ENCODE data around the gene ANLN. TPM values are rescaled to one million over a fixed set of nuclear protein-coding genes. Genes with fewer than 3 reads are reported as not detected.

Gene ANLN
- total RNA-seq, 4 donors from 2014 or later = 5.0 to 43.7 (median 11.2) TPM

DNA sequence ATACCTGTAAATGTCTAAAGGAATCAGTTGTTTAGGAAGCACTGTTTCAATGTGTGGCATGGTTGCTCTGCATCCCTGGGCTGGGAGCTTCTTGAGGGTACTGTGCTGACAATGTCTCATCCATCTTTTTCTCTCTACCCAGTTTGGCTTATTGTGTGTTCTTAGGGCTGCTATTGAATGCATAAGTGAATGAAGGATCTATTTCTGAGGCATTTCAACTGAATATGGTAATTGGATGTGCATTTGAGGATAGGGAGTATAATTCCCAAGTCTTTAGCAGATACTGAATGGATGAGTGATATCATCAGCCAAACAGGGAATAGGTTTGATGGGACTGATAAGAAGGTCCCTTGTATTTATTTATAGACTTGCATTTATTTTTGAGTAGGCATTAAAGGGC lies 64.1 kb downstream of the ANLN start:
- no peaks in the 10 kb centered on the region for H3K36me3 ChIP-seq
- no peak overlapping the region for H3K27ac ChIP-seq
- no peaks in the 10 kb centered on the region for H3K4me1 ChIP-seq
- H3K27me3 ChIP-seq = no peaks in the 10 kb centered on the region
- H3K4me3 ChIP-seq = no peak overlapping the region
- H3K9me3 ChIP-seq = no peaks in the 10 kb centered on the region
- TF ChIP-seq POLR2A (IDR thresholded peaks at IDR 0.05) = no peak
- TF ChIP-seq, protein P1, sequence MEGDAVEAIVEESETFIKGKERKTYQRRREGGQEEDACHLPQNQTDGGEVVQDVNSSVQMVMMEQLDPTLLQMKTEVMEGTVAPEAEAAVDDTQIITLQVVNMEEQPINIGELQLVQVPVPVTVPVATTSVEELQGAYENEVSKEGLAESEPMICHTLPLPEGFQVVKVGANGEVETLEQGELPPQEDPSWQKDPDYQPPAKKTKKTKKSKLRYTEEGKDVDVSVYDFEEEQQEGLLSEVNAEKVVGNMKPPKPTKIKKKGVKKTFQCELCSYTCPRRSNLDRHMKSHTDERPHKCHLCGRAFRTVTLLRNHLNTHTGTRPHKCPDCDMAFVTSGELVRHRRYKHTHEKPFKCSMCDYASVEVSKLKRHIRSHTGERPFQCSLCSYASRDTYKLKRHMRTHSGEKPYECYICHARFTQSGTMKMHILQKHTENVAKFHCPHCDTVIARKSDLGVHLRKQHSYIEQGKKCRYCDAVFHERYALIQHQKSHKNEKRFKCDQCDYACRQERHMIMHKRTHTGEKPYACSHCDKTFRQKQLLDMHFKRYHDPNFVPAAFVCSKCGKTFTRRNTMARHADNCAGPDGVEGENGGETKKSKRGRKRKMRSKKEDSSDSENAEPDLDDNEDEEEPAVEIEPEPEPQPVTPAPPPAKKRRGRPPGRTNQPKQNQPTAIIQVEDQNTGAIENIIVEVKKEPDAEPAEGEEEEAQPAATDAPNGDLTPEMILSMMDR (IDR thresholded peaks at IDR 0.05) = no peak
- no peak for DNase-seq

DNA sequence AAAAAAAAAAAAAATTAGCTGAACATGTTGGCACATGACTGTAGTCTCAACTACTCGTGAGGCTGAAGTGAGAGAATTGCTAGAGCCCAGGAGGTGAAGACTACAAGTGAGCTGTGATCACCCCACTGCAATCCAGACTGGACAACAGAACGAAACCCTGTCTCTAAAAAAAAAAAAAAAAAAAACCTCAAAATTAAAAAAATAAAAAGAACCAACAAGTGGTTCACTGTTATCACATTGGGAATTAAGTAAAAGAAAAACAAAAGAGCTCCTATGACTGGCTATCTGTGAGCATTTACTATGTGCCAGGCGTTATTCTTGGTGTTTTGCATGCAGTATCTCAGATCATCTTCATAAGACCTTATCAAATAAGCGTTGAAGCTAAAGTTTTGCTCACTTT lies 66.0 kb downstream of the ANLN start:
- TF ChIP-seq POLR2A (IDR thresholded peaks at IDR 0.05) = no peak
- TF ChIP-seq, protein P1 (IDR thresholded peaks at IDR 0.05) = no peak
- H3K9me3 ChIP-seq = no peaks in the 10 kb centered on the region
- DNase-seq = no peak
- no peak overlapping the region for H3K4me3 ChIP-seq
- H3K27me3 ChIP-seq = no peaks in the 10 kb centered on the region
- no peaks in the 10 kb centered on the region for H3K36me3 ChIP-seq
- no peak overlapping the region for H3K27ac ChIP-seq
- H3K4me1 ChIP-seq = no peaks in the 10 kb centered on the region

DNA sequence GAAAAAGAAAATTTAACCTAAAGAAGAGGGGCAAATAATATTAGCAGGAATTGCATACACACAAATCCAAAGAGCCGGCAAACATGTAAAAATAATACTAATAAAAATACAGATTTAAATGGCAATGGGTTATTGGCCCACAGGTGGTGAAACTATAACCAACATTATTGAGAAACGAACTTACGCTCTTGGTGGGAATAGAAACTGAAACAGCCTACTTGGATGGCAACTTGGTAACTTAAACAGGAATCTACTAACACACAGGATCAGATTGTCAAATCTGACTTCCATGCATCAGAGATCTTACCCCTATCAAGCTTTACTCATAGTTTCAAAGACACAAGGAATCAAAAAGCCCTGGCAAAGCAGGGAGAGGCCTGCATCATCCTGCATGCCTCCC lies 66.5 kb downstream of the ANLN start:
- TF ChIP-seq POLR2A (IDR thresholded peaks at IDR 0.05) = no peak
- TF ChIP-seq, protein P1 (IDR thresholded peaks at IDR 0.05) = no peak
- no peaks in the 10 kb centered on the region for H3K36me3 ChIP-seq
- no peak for DNase-seq
- H3K4me1 ChIP-seq = no peaks in the 10 kb centered on the region
- H3K4me3 ChIP-seq = no peak overlapping the region
- H3K9me3 ChIP-seq = no peaks in the 10 kb centered on the region
- H3K27ac ChIP-seq = no peak overlapping the region
- H3K27me3 ChIP-seq = no peaks in the 10 kb centered on the region

DNA sequence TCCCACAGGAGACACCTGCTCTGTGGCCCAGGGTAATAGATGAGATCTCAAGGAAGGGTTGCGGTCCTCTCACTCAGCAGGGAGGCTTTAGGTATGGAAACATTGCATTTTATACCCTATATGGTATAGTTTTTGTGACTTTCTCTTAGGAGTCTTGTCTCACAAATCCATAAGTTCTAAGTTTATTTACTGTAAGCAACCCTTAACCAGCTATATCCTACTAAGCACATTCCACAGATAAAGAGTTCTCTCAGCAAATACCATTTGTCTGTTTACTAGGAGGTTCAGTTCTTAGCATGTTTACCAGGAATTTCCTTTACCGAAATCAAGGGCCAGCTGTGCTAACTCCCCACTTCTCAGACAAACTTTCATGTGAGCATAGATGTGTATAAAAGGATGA lies 66.9 kb downstream of the ANLN start:
- H3K36me3 ChIP-seq = no peaks in the 10 kb centered on the region
- no peak overlapping the region for H3K27ac ChIP-seq
- TF ChIP-seq POLR2A (IDR thresholded peaks at IDR 0.05) = no peak
- TF ChIP-seq, protein P1 (IDR thresholded peaks at IDR 0.05) = no peak
- no peaks in the 10 kb centered on the region for H3K4me1 ChIP-seq
- H3K9me3 ChIP-seq = no peaks in the 10 kb centered on the region
- H3K4me3 ChIP-seq = no peak overlapping the region
- H3K27me3 ChIP-seq = no peaks in the 10 kb centered on the region
- no peak for DNase-seq

DNA sequence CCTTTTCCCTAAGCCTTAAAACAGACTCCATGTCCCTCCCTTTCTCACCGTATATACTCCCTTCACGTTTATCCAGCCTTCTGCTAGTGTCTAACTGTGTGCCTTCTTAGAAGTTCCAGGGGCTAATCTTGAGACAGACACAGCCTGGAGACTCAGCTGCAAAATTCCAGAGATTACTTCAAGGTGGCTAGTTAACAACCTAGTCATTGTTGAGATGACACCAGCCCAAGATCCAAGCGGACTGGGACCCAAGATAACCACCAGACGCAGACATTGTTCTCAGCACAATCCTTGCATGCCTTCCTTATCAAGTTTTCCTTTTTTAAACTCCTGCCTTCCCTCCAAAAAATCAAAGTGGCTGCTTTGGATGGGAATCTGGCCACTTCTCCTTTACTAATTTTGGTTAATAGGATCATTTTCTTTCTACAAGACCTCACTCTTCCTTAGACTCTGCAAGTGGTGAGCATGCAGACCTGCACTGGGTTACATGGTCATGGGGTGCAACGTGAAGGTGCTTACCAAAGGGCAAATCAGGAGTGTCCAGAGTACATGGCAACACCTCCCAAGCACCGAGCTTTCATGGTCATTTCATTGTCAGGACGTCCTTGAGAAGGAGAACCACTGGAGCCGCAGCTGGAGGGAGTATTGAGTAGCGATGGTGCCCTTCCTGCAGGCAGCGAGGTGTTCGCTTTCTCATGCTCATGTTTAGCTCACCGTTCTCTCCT lies 69.7 kb downstream of the ANLN start:
- DNase-seq = no peak
- TF ChIP-seq, protein P1 (IDR thresholded peaks at IDR 0.05) = no peak
- no peaks in the 10 kb centered on the region for H3K4me1 ChIP-seq
- H3K9me3 ChIP-seq = no peaks in the 10 kb centered on the region
- H3K27me3 ChIP-seq = no peaks in the 10 kb centered on the region
- no peaks in the 10 kb centered on the region for H3K36me3 ChIP-seq
- H3K27ac ChIP-seq = no peak overlapping the region
- H3K4me3 ChIP-seq = no peak overlapping the region

Measured in Peyer's patch (tissue), 4 donors.